Measurements from ENCODE around the gene MPI. TPM values are rescaled to one million over a fixed set of nuclear protein-coding genes. Genes with fewer than 3 reads are reported as not detected.
A peak's percentile ranks its signal among the peaks of the same experiment; 100 is the strongest.

Gene MPI
- total and polyA plus RNA-seq, 2 of the 8 experiments (the other 6 are each of a cell fraction or from before 2014, with no cell fraction given) = 31.0 to 74.8 TPM

GRCh38 chr15:74950078-74950908 lies 60.5 kb downstream of the MPI start (continued):
- no peak for TF ChIP-seq CHD7 (IDR thresholded peaks at IDR 0.05; ENCODE audit: insufficient replicate concordance, low read length)
- no peak for TF ChIP-seq GABPA (IDR thresholded peaks at IDR 0.05; ENCODE audit: borderline replicate concordance, insufficient read depth, low read length)
- TF ChIP-seq ATF2 (IDR thresholded peaks at IDR 0.05; ENCODE audit: low read length) = no peak
- TF ChIP-seq NANOG (IDR thresholded peaks at IDR 0.05; ENCODE audit: insufficient read depth, low read depth, low read length, poor library complexity, severe bottlenecking) = no peak
- no peak for TF ChIP-seq SP4 (IDR thresholded peaks at IDR 0.05; ENCODE audit: low read length)
- peak; percentile 95 for TF ChIP-seq CEBPB (IDR thresholded peaks at IDR 0.05; ENCODE audit: low read depth, low read length)
- TF ChIP-seq JUND (IDR thresholded peaks at IDR 0.05; ENCODE audit: low read length) = peak; percentile 55; the same call in 1 of the 2 replicates
